CD4-positive, alpha-beta T cell treated with Interleukin-1 beta for 1 hour (primary cell): ENCODE measurements around the gene CHCHD6.

ENCODE experiments used
- DNase-seq, 2 donors: peaks; one replicate each; pipeline ENCODE4 v3.0.0-alpha.2; 2020 to 2022

CHCHD6 gene

GRCh38 chr3:126963261-126964190 lies 259.5 kb downstream of the CHCHD6 start:
- no peak for DNase-seq

- no peak for DNase-seq
Observed at GRCh38 chr3:126964261-126964660, 260.2 kb downstream of the CHCHD6 start.

GRCh38 chr3:126964950-126965349 lies 260.9 kb downstream of the CHCHD6 start:
- no peak for DNase-seq

GRCh38 chr3:126965526-126966080 lies 261.6 kb downstream of the CHCHD6 start:
- no peak for DNase-seq

- DNase-seq = no peak
Observed at GRCh38 chr3:126967386-126967785, 263.3 kb downstream of the CHCHD6 start.

GRCh38 chr3:126968391-126969390 lies 264.7 kb downstream of the CHCHD6 start:
- no peak for DNase-seq

GRCh38 chr3:126969586-126969985 lies 265.5 kb downstream of the CHCHD6 start:
- no peak for DNase-seq

- no peak for DNase-seq
Observed at GRCh38 chr3:126970101-126970500, 266.1 kb downstream of the CHCHD6 start.

- no peak for DNase-seq
Observed at GRCh38 chr3:126970921-126971320, 266.9 kb downstream of the CHCHD6 start.

- no peak for DNase-seq
Observed at GRCh38 chr3:126971891-126972351, 267.9 kb downstream of the CHCHD6 start.

- no peak for DNase-seq
Observed at GRCh38 chr3:126972866-126973265, 268.8 kb downstream of the CHCHD6 start.

GRCh38 chr3:126973814-126974213 lies 269.8 kb downstream of the CHCHD6 start:
- no peak for DNase-seq

- DNase-seq = no peak
Observed at GRCh38 chr3:126974756-126975155, 270.7 kb downstream of the CHCHD6 start.

- DNase-seq = no peak
Observed at GRCh38 chr3:126976906-126977305, 272.9 kb downstream of the CHCHD6 start.

- no peak for DNase-seq
Observed at GRCh38 chr3:126977821-126978220, 273.8 kb downstream of the CHCHD6 start.

GRCh38 chr3:126978291-126978690 lies 274.3 kb downstream of the CHCHD6 start:
- no peak for DNase-seq

- DNase-seq = no peak
Observed at GRCh38 chr3:126979046-126979628, 275.1 kb downstream of the CHCHD6 start.

GRCh38 chr3:126980266-126980811 lies 276.3 kb downstream of the CHCHD6 start:
- no peak for DNase-seq

- DNase-seq = peak; percentile 71 to 78
Observed at GRCh38 chr3:126982126-126982470, 278.1 kb downstream of the CHCHD6 start.

GRCh38 chr3:126982471-126983175 lies 278.6 kb downstream of the CHCHD6 start, which contains the start of gene PLXNA1:
Gene PLXNA1 (plus strand): TSS chr3:126983115. CDS start chr3:126988594, 5,479 bp downstream.
- peak; percentile 91 to 94 for DNase-seq

GRCh38 chr3:126983276-126983652 lies 279.2 kb downstream of the CHCHD6 start:
- no peak for DNase-seq
